GM12872 (cell line): ENCODE data around the gene SH3BP5.

Source experiments
- TF ChIP-seq, protein P1 (sequence below): IDR thresholded peaks from 3 replicates; pipeline ENCODE4 v1.5.1; 2011; ENCODE audit warnings: low read depth, mild to moderate bottlenecking, low read length, moderate library complexity; ENCODE audit not compliant: insufficient read depth

SH3BP5 gene

DNA sequence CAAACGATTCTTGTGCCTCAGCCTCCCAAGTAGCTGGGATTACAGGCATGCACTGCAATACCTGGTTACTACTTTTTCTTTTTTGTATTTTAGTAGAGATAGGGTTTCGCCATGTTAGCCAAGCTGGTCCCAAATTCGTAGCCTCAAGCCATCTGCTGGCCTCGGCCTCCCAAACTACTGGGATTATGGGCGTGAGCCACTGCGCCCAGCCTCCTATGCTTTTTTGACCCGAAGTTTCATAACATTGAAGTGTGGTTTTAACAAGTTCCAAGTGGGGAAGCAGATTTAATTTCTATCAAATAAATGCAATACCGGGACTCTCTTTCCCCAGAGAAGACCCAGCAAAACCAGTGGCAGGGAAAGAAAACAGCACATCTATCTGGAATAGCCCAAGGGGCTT, 13.7 kb downstream of the SH3BP5 start:
- TF ChIP-seq, protein P1, sequence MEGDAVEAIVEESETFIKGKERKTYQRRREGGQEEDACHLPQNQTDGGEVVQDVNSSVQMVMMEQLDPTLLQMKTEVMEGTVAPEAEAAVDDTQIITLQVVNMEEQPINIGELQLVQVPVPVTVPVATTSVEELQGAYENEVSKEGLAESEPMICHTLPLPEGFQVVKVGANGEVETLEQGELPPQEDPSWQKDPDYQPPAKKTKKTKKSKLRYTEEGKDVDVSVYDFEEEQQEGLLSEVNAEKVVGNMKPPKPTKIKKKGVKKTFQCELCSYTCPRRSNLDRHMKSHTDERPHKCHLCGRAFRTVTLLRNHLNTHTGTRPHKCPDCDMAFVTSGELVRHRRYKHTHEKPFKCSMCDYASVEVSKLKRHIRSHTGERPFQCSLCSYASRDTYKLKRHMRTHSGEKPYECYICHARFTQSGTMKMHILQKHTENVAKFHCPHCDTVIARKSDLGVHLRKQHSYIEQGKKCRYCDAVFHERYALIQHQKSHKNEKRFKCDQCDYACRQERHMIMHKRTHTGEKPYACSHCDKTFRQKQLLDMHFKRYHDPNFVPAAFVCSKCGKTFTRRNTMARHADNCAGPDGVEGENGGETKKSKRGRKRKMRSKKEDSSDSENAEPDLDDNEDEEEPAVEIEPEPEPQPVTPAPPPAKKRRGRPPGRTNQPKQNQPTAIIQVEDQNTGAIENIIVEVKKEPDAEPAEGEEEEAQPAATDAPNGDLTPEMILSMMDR: no peak

DNA sequence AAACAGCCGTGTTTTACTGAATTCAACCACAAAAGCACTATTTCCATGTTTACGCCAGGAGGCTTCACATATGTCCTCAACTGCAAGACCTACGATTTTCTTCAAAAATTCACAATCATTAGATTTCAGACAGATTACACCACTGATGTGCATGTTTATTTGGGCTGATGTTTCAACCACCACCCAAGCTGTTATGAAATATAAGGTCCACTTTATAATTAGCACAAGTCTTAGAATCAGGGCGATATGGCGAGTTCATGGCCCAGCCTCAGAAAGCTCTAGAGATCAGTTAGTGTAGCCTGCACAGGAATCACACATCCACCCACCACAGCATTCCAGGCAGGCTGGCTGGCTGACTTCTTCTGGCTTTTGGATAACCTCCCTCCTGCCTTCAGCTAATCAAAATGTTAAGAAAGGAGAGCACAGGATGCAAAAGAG, 15.4 kb downstream of the SH3BP5 start:
- TF ChIP-seq, protein P1: no peak

DNA sequence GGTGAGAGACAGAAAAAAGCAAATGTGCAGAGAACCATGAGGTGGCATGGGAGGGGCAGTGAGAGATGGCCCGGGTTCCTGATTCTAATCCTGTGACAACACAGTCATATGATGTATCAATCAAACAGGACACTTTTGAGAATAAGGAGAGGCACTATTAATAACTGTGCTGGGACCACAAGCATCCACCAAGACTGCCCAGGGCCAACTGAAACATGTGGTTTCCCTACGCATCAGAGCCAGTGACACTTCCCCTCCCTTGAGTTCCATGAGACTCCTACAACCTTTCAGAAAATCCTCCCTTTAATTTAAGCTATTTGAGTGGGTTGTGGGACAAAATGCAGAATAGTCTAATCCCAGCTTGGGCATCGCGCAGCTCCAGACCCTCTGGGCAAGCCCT, 17.4 kb downstream of the SH3BP5 start:
- TF ChIP-seq, protein P1: no peak

DNA sequence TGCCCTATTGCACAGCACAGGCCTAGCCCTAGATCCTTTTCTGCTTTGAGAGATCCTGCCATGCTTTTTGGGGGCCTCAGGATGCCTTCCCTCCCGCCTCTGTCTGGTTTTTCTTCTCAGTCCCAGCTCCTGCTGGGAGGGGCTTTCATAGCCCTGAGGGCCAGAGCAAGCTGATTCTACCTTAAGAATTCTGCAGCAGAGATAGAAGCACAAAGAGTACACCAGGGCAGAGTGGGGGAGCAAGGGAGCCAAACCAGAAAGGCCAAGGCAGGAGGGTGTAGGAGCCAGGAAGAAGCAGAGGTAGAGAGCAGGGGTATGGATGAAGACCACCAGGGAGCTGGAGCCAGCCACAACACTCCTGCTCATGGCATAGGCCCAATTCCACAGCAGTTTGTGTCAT, 18.1 kb downstream of the SH3BP5 start:
- TF ChIP-seq, protein P1: no peak

DNA sequence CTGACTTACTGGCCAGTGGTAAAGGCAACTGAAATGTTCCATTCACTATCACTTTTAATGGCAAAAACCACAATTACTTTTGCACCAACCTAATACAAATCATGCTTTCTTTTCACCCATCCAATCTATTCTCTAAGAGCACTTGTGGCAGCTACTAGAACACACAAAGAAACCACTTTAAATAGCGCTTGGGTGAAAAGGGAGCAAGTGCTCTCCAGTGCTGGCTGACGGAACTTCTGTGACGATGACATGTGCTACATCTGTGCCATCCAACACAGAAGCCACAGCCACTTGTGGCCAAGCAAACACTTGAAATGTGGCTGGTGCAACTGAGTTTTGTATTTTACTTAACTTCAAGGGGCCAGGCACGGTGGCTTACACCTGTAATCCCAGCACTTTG, 18.9 kb downstream of the SH3BP5 start:
- TF ChIP-seq, protein P1: no peak

DNA sequence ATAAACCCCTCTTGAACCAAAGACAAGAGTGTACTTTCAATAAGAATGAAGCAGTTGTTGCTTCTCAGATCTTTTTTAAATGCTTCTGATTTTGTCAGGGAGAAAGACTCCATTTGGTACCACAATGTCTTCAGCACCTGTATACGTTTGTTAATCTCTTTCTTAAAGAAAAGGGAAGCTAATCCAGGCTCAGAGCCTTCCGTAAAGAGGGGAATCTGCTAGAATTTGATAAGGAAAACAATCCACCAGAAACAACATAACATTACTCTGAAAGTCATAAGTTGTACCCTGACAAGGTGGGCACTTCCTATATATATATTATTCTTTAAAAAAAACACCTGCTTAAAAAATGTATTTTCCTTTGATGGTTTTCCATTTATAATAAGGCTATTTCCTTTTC, 19.8 kb downstream of the SH3BP5 start:
- TF ChIP-seq, protein P1: no peak

DNA sequence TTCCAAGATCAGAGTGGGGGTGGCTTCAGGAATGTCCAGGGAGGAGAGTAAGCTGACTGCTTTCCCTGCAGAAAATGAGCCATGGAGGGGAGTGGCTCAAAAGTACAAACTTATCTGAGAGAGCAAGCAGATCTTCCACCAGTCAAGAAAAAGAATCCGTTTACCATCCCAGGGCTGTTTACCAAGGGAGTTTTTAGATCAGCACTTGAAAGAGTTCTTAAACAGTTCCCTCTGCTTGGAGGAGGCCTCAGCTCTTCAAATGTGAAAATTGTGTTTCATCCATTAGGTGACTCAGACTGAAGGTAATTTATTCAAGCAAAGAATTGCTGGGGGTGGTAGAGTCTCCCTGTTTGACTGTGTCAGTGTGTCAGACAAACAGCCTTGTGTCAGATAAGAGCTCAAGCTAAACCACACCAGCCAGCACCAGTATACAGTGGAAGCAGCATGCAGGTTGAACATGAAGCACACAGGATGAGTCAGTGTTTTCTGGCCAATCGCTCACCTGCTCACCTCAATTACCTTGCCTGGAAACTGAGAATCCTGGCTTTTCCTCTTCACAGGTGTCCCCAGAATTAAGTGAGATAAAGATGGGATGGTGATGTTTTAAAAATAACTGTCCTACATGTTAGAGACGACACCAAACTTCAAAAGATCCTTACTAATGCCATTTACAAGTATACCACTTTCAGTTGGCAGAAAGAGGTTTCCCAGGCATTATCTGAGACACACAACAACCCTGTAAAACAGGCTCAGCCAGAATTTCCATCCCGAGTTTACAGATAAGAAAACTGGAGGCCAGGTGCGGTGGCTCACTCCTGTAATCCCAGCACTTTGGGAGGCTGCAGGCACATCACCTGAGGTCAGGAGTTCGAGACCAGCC, 21.7 kb downstream of the SH3BP5 start:
- TF ChIP-seq, protein P1: no peak
